Measurements from ENCODE around the gene GLS. TPM values are rescaled to one million over a fixed set of nuclear protein-coding genes. Genes with fewer than 3 reads are reported as not detected.
"Not testable (repeated sequence)": the region's sequence is repeated elsewhere in the genome, so short reads cannot be mapped to it uniquely, and the experiment has no call there.

Gene GLS
- total RNA-seq, 6 experiments from 2014 or later, result 191 to 431 (median 201) TPM

DNA sequence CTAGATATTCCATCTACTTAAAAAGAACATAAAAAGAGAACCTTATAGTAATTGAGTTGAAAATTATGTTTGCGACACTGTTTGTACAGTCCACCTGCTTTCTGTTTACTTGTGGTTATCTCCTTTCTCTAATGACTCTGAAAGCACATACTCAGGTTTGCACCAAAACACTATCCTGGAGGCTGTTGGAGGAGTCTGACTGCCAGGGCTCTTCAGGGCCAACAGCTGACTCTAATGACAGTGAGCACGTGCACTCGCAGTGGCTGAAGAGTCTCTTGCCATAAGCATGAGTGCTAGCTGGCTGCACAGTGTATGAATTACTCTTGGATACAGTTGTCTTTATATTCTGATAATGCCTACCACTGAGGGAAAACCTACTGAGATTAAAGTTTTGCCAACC, 16.7 kb upstream of the GLS start:
- H3K9me3 Mint-ChIP-seq, result no peaks in the 10 kb centered on the region
- DNase-seq, result no peak
- H3K27ac Mint-ChIP-seq, result peak overlapping the region; percentile 80
- TF ChIP-seq CTCF (IDR thresholded peaks at IDR 0.05), result no peak
- no peaks in the 10 kb centered on the region for H3K36me3 Mint-ChIP-seq (ENCODE audit: low read depth)
- peaks cover 3% of the 10 kb centered on the region; the same call in 1 of the 2 replicates for H3K27me3 Mint-ChIP-seq (ENCODE audit: insufficient read depth)
- no peak overlapping the region for H3K4me3 Mint-ChIP-seq
- H3K4me1 Mint-ChIP-seq (ENCODE audit: low read depth), result peaks cover 92% of the 10 kb centered on the region

GRCh38 chr2:190864375-190864774, 16.2 kb upstream of the GLS start:
- Mint-ChIP-seq H3K4me1 (ENCODE audit: low read depth) (peaks cover 88% of the 10 kb centered on the region), H3K4me3 (no peak overlapping the region), H3K27ac (peak overlapping the region; percentile 80), H3K9me3 (no peaks in the 10 kb centered on the region), H3K36me3 (ENCODE audit: low read depth) (no peaks in the 10 kb centered on the region), H3K27me3 (ENCODE audit: insufficient read depth) (peaks cover 3% of the 10 kb centered on the region; the same call in 1 of the 2 replicates)
- DNase-seq, result peak; percentile 52
- no peak for TF ChIP-seq CTCF (IDR thresholded peaks at IDR 0.05)

GRCh38 chr2:190867212-190867611, 13.4 kb upstream of the GLS start:
- peak overlapping the region; percentile 78 for H3K27ac Mint-ChIP-seq
- no peak for TF ChIP-seq CTCF (IDR thresholded peaks at IDR 0.05)
- no peaks in the 10 kb centered on the region for H3K36me3 Mint-ChIP-seq (ENCODE audit: low read depth)
- H3K27me3 Mint-ChIP-seq (ENCODE audit: insufficient read depth), result no peaks in the 10 kb centered on the region; the same call in 1 of the 2 replicates
- H3K4me1 Mint-ChIP-seq (ENCODE audit: low read depth), result peaks cover 73% of the 10 kb centered on the region
- no peaks in the 10 kb centered on the region for H3K9me3 Mint-ChIP-seq
- DNase-seq, result peak; percentile 76
- peak overlapping the region; percentile 47 for H3K4me3 Mint-ChIP-seq

- DNase-seq, result no peak
- TF ChIP-seq CTCF (IDR thresholded peaks at IDR 0.05), result no peak
- Mint-ChIP-seq H3K4me3 (no peak overlapping the region; the same call in 1 of the 2 replicates), H3K9me3 (no peaks in the 10 kb centered on the region), H3K27me3 (ENCODE audit: insufficient read depth) (no peaks in the 10 kb centered on the region; the same call in 1 of the 2 replicates), H3K36me3 (ENCODE audit: low read depth) (no peaks in the 10 kb centered on the region), H3K4me1 (ENCODE audit: low read depth) (peaks cover 67% of the 10 kb centered on the region), H3K27ac (peak overlapping the region; percentile 78)
Measured at GRCh38 chr2:190867832-190868231, 12.8 kb upstream of the GLS start.

- Mint-ChIP-seq H3K4me1 (ENCODE audit: low read depth) (peaks cover 48% of the 10 kb centered on the region), H3K27me3 (ENCODE audit: insufficient read depth) (no peaks in the 10 kb centered on the region), H3K36me3 (ENCODE audit: low read depth) (no peaks in the 10 kb centered on the region), H3K27ac (no peak overlapping the region), H3K9me3 (no peaks in the 10 kb centered on the region), H3K4me3 (no peak overlapping the region)
- TF ChIP-seq CTCF (IDR thresholded peaks at IDR 0.05), result no peak
- no peak for DNase-seq
Measured at GRCh38 chr2:190869721-190870120, 10.9 kb upstream of the GLS start.

DNA sequence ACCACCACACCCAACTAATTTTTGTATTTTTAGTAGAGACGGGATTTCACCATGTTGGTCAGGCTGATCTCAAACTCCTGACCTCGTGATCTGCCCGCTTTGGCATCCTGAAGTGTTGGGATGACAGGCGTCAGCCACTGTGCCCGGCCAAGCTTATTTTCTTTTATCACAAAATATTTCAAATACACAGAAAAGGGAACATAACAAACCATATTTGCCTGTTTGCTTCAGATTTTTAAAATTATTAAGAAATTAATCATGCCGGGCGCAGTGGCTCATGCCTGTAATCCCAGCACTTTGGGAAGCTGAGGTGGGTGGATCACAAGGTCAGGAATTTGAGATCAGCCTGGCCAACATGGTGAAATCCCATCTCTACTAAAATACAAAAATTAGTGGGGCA, 7.2 kb upstream of the GLS start:
- H3K4me1 Mint-ChIP-seq (ENCODE audit: low read depth), result peaks cover 13% of the 10 kb centered on the region
- DNase-seq; H3K4me3 Mint-ChIP-seq; H3K27me3 Mint-ChIP-seq (ENCODE audit: insufficient read depth); H3K9me3 Mint-ChIP-seq; H3K27ac Mint-ChIP-seq; H3K36me3 Mint-ChIP-seq (ENCODE audit: low read depth): not testable (repeated sequence)
